AG04450 (cell line): ENCODE data around the gene DKK3. TPM values are rescaled to one million over a fixed set of nuclear protein-coding genes. Genes with fewer than 3 reads are reported as not detected.

Experiments used
- CTCF ChIA-PET: fragments of 300-600, 350-600 bp; formaldehyde crosslinking; extraction: SDS; loops from one replicate; lab custom pipeline; 2022; ENCODE audit warnings: antibody characterized with exemption, inconsistent platforms; lab: Charles Lee
- POLR2A ChIA-PET: fragments of 350-600 bp; formaldehyde crosslinking; extraction: SDS; loops from one replicate; lab custom pipeline; 2021; ENCODE audit warnings: antibody characterized with exemption, inconsistent platforms; lab: Yijun Ruan, JAX
- DNase-seq: peaks from one replicate; pipeline ENCODE4 v3.0.0-alpha.2; 2011; ENCODE audit warnings: low read depth, low spot score
- H3K27ac ChIP-seq: one replicate; pipeline ENCODE4 v1.5.1; 2012; ENCODE audit warnings: low read depth, low read length, control low read depth
- H3K27me3 ChIP-seq: one replicate; pipeline ENCODE4 v1.6.0; 2012; ENCODE audit warnings: low read length; ENCODE audit not compliant: control insufficient read depth, insufficient read depth
- H3K4me3 ChIP-seq: 2 replicates; pipeline ENCODE4 v1.5.1; 2011; ENCODE audit warnings: mild to moderate bottlenecking, low read depth, low read length, control low read depth
- H3K9me3 ChIP-seq: 2 replicates; pipeline ENCODE4 v1.5.1; 2012; ENCODE audit warnings: low read length; ENCODE audit not compliant: control insufficient read depth, insufficient read depth
- polyA plus RNA-seq: library from polyadenylated mRNA; depleted of rRNA; stranded (reverse); fragments of >200 nt; gene quantifications from 2 replicates; pipeline ENCODE4 v1.2.3, GENCODE V29; 2011
- TF ChIP-seq, protein P1 (sequence below): IDR thresholded peaks from 2 replicates; pipeline ENCODE4 v1.5.1; 2011; ENCODE audit warnings: low read depth, low read length, control low read depth, inconsistent platforms

The DKK3 gene
- polyA plus RNA-seq, 1 experiment, result 928 TPM

DNA sequence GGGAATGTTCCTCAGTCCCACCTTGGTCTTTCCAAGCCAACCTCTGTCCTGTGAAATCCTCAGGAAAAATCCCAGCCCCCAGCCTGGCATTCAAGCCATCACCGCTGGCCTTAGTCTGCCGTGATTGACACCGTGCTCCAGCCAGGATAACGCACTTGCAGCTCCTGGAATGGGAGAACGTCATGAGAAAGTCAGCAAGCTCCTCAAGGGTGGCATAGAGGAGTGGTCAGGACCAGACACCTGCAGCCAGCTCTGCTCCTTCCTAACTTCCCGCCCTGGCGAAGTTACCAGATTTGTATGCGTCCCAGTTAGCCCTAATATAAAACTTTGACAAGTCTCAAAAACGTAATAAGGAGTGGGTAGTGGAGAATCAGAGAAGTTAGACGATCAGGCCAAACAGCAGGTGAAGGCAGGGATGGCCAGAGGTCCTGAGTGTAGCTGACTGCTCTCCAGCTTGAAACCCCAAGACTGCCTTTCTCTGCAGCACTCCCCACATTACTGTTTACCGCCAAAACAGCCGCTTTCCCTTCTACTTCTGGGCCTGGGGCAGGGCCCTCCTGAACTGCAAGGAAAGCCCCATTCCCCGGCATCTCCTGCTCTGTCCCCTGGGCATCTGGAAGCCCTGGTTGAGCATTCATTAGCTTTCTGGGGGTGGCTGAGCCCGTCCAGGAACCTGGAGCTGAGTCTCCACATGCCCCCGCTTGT is 1.3 kb upstream of the DKK3 start:
- H3K4me3 ChIP-seq, result peak overlapping the region; percentile 54
- CTCF ChIA-PET, result interaction anchor here (1.8 kb wide), 1 partner anchor 37 kb away, joined by 5 read pairs; no protein-coding TSS in a partner anchor
- no peaks in the 10 kb centered on the region for H3K27me3 ChIP-seq
- no peaks in the 10 kb centered on the region for H3K9me3 ChIP-seq
- no peak overlapping the region for H3K27ac ChIP-seq
- TF ChIP-seq, protein P1, sequence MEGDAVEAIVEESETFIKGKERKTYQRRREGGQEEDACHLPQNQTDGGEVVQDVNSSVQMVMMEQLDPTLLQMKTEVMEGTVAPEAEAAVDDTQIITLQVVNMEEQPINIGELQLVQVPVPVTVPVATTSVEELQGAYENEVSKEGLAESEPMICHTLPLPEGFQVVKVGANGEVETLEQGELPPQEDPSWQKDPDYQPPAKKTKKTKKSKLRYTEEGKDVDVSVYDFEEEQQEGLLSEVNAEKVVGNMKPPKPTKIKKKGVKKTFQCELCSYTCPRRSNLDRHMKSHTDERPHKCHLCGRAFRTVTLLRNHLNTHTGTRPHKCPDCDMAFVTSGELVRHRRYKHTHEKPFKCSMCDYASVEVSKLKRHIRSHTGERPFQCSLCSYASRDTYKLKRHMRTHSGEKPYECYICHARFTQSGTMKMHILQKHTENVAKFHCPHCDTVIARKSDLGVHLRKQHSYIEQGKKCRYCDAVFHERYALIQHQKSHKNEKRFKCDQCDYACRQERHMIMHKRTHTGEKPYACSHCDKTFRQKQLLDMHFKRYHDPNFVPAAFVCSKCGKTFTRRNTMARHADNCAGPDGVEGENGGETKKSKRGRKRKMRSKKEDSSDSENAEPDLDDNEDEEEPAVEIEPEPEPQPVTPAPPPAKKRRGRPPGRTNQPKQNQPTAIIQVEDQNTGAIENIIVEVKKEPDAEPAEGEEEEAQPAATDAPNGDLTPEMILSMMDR, result no peak
- no peak for DNase-seq
- POLR2A ChIA-PET, result interaction anchor here (0.6 to 1.9 kb wide), 3 partner anchors 32 to 100 kb away, joined by 3 to 8 read pairs (median 3); partner anchors contain the start of gene MICAL2

DNA sequence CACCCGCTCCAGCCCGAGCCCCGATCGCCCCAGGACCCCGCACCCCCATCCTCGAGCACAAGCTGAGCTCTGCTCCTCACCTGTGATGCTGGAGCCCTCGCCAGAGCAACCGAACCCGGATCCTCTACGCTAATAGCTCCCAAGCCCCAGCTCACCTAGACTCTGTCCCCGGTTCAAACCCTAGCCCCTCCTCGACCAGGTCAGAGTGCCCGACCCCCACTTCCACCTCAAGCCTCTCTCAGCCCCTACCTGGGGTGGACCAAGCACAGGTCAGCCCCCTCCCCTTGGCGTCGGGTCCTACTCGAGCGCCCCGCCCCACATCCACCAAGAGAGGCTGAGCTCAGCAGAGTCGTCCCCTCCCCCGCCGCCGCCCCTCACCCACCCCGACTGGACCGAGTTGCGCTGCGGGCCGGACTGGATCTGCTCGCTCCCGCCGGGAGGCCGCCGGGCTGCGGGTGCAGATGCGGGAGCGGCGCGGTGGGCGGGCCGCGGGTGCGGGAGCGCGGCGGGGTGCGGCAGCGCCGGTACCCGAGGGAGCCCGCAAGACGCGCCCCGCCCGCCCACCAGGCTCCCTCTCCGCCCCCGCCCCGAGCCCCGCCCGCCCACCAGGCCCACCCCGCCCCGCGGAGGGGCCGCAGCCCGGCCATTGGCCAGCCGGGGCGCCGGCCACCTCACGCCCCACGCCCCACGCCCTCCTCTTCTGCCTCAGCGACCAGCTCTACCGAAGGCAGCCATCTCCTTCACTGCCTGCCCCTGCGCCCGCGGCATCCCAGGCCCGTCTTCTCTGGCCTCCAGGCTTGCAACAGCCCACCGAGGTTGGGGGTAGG is 577 bp upstream of the DKK3 start:
- POLR2A ChIA-PET, result interaction anchor here (0.6 to 1.9 kb wide), 5 partner anchors 17 to 101 kb away, joined by 3 to 8 read pairs (median 3); partner anchors contain the start of gene MICAL2
- H3K27ac ChIP-seq, result no peak overlapping the region

GRCh38 chr11:12007230-12007593 is 1.2 kb downstream of the DKK3 start:
- DNase-seq, result no peak
- Histone ChIP-seq H3K9me3 (no peaks in the 10 kb centered on the region), H3K27ac (no peak overlapping the region), H3K27me3 (no peaks in the 10 kb centered on the region), H3K4me3 (peak overlapping the region; percentile 93)
- ChIA-PET CTCF (interaction anchor here (0.7 to 3.2 kb wide), 3 partner anchors 37 to 282 kb away, joined by 3 to 12 read pairs (median 7); no protein-coding TSS in a partner anchor), POLR2A (interaction anchor here (0.6 to 1.3 kb wide), 2 partner anchors 37 to 1197 kb away, joined by 3 to 5 read pairs; no protein-coding TSS in a partner anchor)
- TF ChIP-seq, protein P1, result no peak

More for the DNA sequence above, 577 bp upstream of the DKK3 start:
- no peaks in the 10 kb centered on the region for H3K27me3 ChIP-seq
- H3K4me3 ChIP-seq, result peak overlapping the region; percentile 93
- DNase-seq, result no peak
- no peaks in the 10 kb centered on the region for H3K9me3 ChIP-seq
- TF ChIP-seq, protein P1, result no peak
- CTCF ChIA-PET, result interaction anchor here (0.6 to 1.8 kb wide), 2 partner anchors 38 to 59 kb away, joined by 3 to 5 read pairs; no protein-coding TSS in a partner anchor

GRCh38 chr11:12006552-12007229 is 1.7 kb downstream of the DKK3 start:
- ChIA-PET CTCF (interaction anchor here (2.0 to 3.2 kb wide), 2 partner anchors 37 to 208 kb away, joined by 7 to 12 read pairs; no protein-coding TSS in a partner anchor), POLR2A (interaction anchor here (0.8 to 1.3 kb wide), 2 partner anchors 13 to 37 kb away, joined by 3 to 5 read pairs; no protein-coding TSS in a partner anchor)
- Histone ChIP-seq H3K4me3 (peak overlapping the region; percentile 93), H3K9me3 (no peaks in the 10 kb centered on the region), H3K27me3 (no peaks in the 10 kb centered on the region), H3K27ac (no peak overlapping the region)
- TF ChIP-seq, protein P1, result no peak
- no peak for DNase-seq
